ENCODE results near the gene DOCK11.

DNA sequence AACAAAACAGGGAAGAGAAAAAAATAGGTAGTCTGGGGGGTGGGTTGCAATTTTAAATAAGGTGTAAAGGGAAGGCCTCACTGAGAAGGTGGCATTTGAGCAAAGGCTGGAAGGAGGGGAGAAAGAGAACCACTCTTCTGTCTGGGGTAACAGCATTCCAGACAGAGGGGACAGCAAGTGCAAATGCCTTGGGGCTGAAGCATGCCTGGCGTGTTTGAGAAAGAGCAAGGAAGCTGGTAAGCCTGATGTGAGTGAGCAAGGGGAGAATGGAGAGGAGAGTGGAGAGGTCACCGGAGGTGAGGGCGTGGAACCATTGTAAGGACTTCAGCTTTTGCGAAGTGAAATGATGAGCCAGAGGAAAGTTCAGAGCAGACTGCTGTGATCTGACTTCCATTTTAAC lies 19.7 kb upstream of the DOCK11 start:
- TF ChIP-seq, protein P1, sequence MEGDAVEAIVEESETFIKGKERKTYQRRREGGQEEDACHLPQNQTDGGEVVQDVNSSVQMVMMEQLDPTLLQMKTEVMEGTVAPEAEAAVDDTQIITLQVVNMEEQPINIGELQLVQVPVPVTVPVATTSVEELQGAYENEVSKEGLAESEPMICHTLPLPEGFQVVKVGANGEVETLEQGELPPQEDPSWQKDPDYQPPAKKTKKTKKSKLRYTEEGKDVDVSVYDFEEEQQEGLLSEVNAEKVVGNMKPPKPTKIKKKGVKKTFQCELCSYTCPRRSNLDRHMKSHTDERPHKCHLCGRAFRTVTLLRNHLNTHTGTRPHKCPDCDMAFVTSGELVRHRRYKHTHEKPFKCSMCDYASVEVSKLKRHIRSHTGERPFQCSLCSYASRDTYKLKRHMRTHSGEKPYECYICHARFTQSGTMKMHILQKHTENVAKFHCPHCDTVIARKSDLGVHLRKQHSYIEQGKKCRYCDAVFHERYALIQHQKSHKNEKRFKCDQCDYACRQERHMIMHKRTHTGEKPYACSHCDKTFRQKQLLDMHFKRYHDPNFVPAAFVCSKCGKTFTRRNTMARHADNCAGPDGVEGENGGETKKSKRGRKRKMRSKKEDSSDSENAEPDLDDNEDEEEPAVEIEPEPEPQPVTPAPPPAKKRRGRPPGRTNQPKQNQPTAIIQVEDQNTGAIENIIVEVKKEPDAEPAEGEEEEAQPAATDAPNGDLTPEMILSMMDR (IDR thresholded peaks at IDR 0.05) = no peak
- no peak for TF ChIP-seq EZH2 (IDR thresholded peaks at IDR 0.05; ENCODE audit: borderline replicate concordance, insufficient read depth, low read depth, low read length, poor library complexity, severe bottlenecking)
